HepG2 (cell line): ENCODE results near the gene MFSD8. TPM values are rescaled to one million over a fixed set of nuclear protein-coding genes. Genes with fewer than 3 reads are reported as not detected.
"Not testable (repeated sequence)": the region's sequence is repeated elsewhere in the genome, so short reads cannot be mapped to it uniquely, and the experiment has no call there.

ENCODE experiments used
- ATAC-seq: fragments of 200-7000 bp; cut with Tn5 transposase; 3 replicates; pipeline ENCODE4 v1.9.1; 2020; ENCODE audit warnings: mild to moderate bottlenecking, moderate library complexity
- BruUV-seq: library from RNA; stranded (reverse); fragments of 400-500 nt; replicated peaks from 2 replicates; lab custom pipeline; 2021; lab: Mats Ljungman, UMichigan
- CTCF ChIA-PET: fragments of 300-600 bp; formaldehyde crosslinking; extraction: SDS; loops from one replicate; lab custom pipeline; 2021; ENCODE audit warnings: low total read pairs, inconsistent platforms, low intra/inter-chr PET ratio; lab: Yijun Ruan, JAX
- POLR2A ChIA-PET: fragments of 350-600 bp; sonication (Branson Sonifier 250); formaldehyde crosslinking; loops from one replicate; lab custom pipeline; 2020; ENCODE audit warnings: antibody characterized with exemption, inconsistent platforms; lab: Yijun Ruan, JAX
- DNase-seq: peaks from one replicate; pipeline ENCODE4 v3.0.0-alpha.2; 2015; ENCODE audit warnings: low spot score
- FAIRE-seq: peaks from 3 replicates; lab custom pipeline; 2011; peaks lifted over from hg19 to GRCh38; lab: Jason Lieb, UNC
- H2AFZ ChIP-seq: one replicate; pipeline ENCODE4 v1.6.1; 2011; ENCODE audit warnings: low read length, inconsistent platforms
- H3K27ac ChIP-seq: fragments of 300-600 bp; 3 replicates; pipeline ENCODE4 v1.8.0; 2011; ENCODE audit warnings: mixed run types, mild to moderate bottlenecking, mixed read lengths, low read length, inconsistent platforms; ENCODE audit not compliant: insufficient read depth; ENCODE audit errors: extremely low read length
- H3K27me3 ChIP-seq, 2 experiments: fragments of 200-600 bp in 1 of 2; 2 replicates in 1 of 2; 3 replicates in 1 of 2; pipeline versions ENCODE4 v1.6.0 to v1.8.0; 2011; ENCODE audit warnings: low read length in 2 of 2, mild to moderate bottlenecking in 2 of 2, moderate library complexity in 2 of 2, inconsistent platforms in 1 of 2; ENCODE audit not compliant: insufficient read depth in 2 of 2, control insufficient read depth in 1 of 2
- H3K36me3 ChIP-seq, 2 experiments: fragments of 200-600 bp in 1 of 2; replicated peaks in 1 of 2; 2 replicates in 1 of 2; 3 replicates in 1 of 2; pipeline versions ENCODE4 v1.5.1 to v1.8.0; 2011; ENCODE audit warnings: low read length in 2 of 2, inconsistent platforms in 1 of 2; ENCODE audit not compliant: insufficient read depth in 2 of 2, control insufficient read depth in 1 of 2
- H3K4me1 ChIP-seq: 2 replicates; pipeline ENCODE4 v1.5.1; 2012; ENCODE audit warnings: low read length, inconsistent platforms; ENCODE audit not compliant: insufficient read depth
- H3K4me2 ChIP-seq: 2 replicates; pipeline ENCODE4 v1.6.0; 2011; ENCODE audit warnings: low read depth, low read length, inconsistent platforms
- H3K4me3 ChIP-seq, 3 experiments: fragments of 200-600 bp in 1 of 3; sonication (generic), shearing (Covaris generic) in 1 of 3; replicated peaks in 1 of 3; 2 replicates each; pipeline ENCODE4 v1.5.1; 2011 to 2016; ENCODE audit warnings: low read length in 3 of 3, inconsistent platforms in 2 of 3, low read depth in 2 of 3, mild to moderate bottlenecking in 2 of 3, control low read depth in 1 of 3, mixed read lengths in 1 of 3; ENCODE audit not compliant: insufficient read depth in 1 of 3
- H3K79me2 ChIP-seq: one replicate; pipeline ENCODE4 v1.6.1; 2011; ENCODE audit warnings: low read length, inconsistent platforms; ENCODE audit not compliant: insufficient read depth
- H3K9ac ChIP-seq: 2 replicates; pipeline ENCODE4 v1.6.0; 2011; ENCODE audit warnings: mild to moderate bottlenecking, low read depth, low read length, inconsistent platforms; ENCODE audit not compliant: insufficient read depth
- H3K9me3 ChIP-seq: 2 replicates; pipeline ENCODE4 v1.5.1; 2012; ENCODE audit warnings: mild to moderate bottlenecking, low read length
- H4K20me1 ChIP-seq: 2 replicates; pipeline ENCODE4 v1.6.0; 2011; ENCODE audit warnings: inconsistent platforms, mild to moderate bottlenecking, low read length, moderate library complexity; ENCODE audit not compliant: insufficient read depth
- NONO ChIP-seq, 2 experiments: fragments of 450-650 bp in 1 of 2; sonication (generic) in 1 of 2; formaldehyde crosslinking in 1 of 2; IDR thresholded peaks in 1 of 2; conservative IDR thresholded peaks in 1 of 2; 2 replicates each; pipeline versions ENCODE4 v1.6.1 to v1.8.0; 2017 to 2022; ENCODE audit warnings: mild to moderate bottlenecking in 1 of 2, missing genetic modification reagents in 1 of 2, moderate library complexity in 1 of 2
- SP1 ChIP-seq, 2 experiments: fragments of 450-650 bp in 1 of 2; sonication (generic) in 1 of 2; formaldehyde crosslinking in 1 of 2; IDR thresholded peaks; 2 replicates each; pipeline versions ENCODE4 v1.4.0 to v1.6.1; 2016 to 2020; ENCODE audit warnings: missing genetic modification reagents in 1 of 2
- WGBS: methylation state at CpG from one replicate; pipeline ENCODE4 v1.1.6; 2017; ENCODE audit warnings: low lambda C conversion rate; 5-methylcytosine and 5-hydroxymethylcytosine counted together
- in situ Hi-C: cut with HindIII; loops from 2 replicates; pipeline ENCODE4 v1.10.0; 2017; ENCODE audit warnings: low pct_unique_long_range_greater_than_20kb; ENCODE audit not compliant: extremely low pct_ligation_motif_present
- intact Hi-C: fragments of 100-400 bp; cut with micrococcal nuclease; formaldehyde crosslinking; loops from one replicate; pipeline ENCODE4 v1.10.0; 2022; ENCODE audit not compliant: unreplicated experiment
- polyA plus RNA-seq, 8 experiments: library from polyadenylated mRNA; depleted of rRNA in 3 of 8; stranded (reverse) in 7 of 8; unstranded in 1 of 8; fragments of >200 nt; fragmentation: Illumina TruSeq in 4 of 8; extraction: Trizol in 4 of 8; gene quantifications; 2 replicates each; pipeline versions ENCODE4 v1.2.1 to v1.2.3, GENCODE V29; 2011 to 2016; ENCODE audit warnings: low read depth in 4 of 8, missing spikeins in 1 of 8, mixed read lengths in 1 of 8; ENCODE audit not compliant: insufficient read depth in 1 of 8
- total RNA-seq, 5 experiments: library from RNA; depleted of rRNA; stranded (reverse); fragments of >200 nt; fragmentation: Illumina TruSeq; extraction: Trizol; gene quantifications; 2 replicates each; pipeline ENCODE4 v1.2.3, GENCODE V29; 2016; ENCODE audit warnings: low read depth in 1 of 5

The MFSD8 gene
- total and polyA plus RNA-seq, 2 of the 13 experiments (the other 11 are each of a cell fraction or from before 2014, with no cell fraction given), result 24.8 to 25.5 TPM

- H3K4me2 ChIP-seq, result peak overlapping the region; percentile 57
- intact Hi-C loops (no loop called here), in situ Hi-C loops (no loop called here)
- no peaks in the 10 kb centered on the region for H3K36me3 ChIP-seq
- peak overlapping the region in 2 of 3 experiments; percentile 26 to 47; a peak in 3 of 6 replicates for H3K4me3 ChIP-seq
- H4K20me1 ChIP-seq, result no peaks in the 10 kb centered on the region
- WGBS, result 11% methylated on average over 6 of the region's 8 CpGs
- ChIA-PET CTCF (no interaction called here), POLR2A (interaction anchor here (1.3 kb wide), 1 partner anchor 24 kb away, joined by 3 read pairs; the partner anchor contains the start of gene PLK4)
- no peaks in the 10 kb centered on the region for H3K79me2 ChIP-seq
- DNase-seq (no peak), ATAC-seq (peak; percentile 85), FAIRE-seq (no peak)
- no peak for TF ChIP-seq NONO (IDR thresholded peaks at IDR 0.05)
- TF ChIP-seq NONO (CRISPR knock-in tag; conservative IDR thresholded peaks at IDR 0.05), result 0 out of 2 replicates have a peak, but pooled peaks have one; percentile 29
- no peak for TF ChIP-seq SP1 (IDR thresholded peaks at IDR 0.05)
- TF ChIP-seq SP1 (CRISPR knock-in tag; IDR thresholded peaks at IDR 0.05), result no peak
- BruUV-seq, result no TSS peak
- no peak overlapping the region for H2AFZ ChIP-seq
- H3K9ac ChIP-seq, result no peak overlapping the region; the same call in 1 of the 2 replicates
- H3K27ac ChIP-seq, result no peak overlapping the region
- 0 out of 2 replicates have a peak, but pooled peaks cover 8% of the 10 kb centered on the region for H3K4me1 ChIP-seq
- H3K9me3 ChIP-seq, result no peaks in the 10 kb centered on the region
- H3K27me3 ChIP-seq, result no peaks in the 10 kb centered on the region
Measured at GRCh38 chr4:127905029-127905428, 59.9 kb downstream of the MFSD8 start.

GRCh38 chr4:127899682-127900081 is 65.3 kb downstream of the MFSD8 start:
- POLR2A ChIA-PET, H3K27me3 ChIP-seq, H3K79me2 ChIP-seq, H3K9me3 ChIP-seq, H3K4me2 ChIP-seq, H3K4me3 ChIP-seq, FAIRE-seq, CTCF ChIA-PET, H3K27ac ChIP-seq, intact Hi-C loops, DNase-seq, H2AFZ ChIP-seq, in situ Hi-C loops, H3K4me1 ChIP-seq, H4K20me1 ChIP-seq, H3K9ac ChIP-seq, BruUV-seq, ATAC-seq: not testable (repeated sequence)
- H3K36me3 ChIP-seq, result peaks cover 2 to 20% of the 10 kb centered on the region in 2 experiments; a peak in 4 of 5 replicates
- 94% methylated on average over 4 of the region's 4 CpGs for WGBS
